CD14-positive monocyte (primary cell): Measurements from ENCODE around the gene FAM184A. TPM values are rescaled to one million over a fixed set of nuclear protein-coding genes. Genes with fewer than 3 reads are reported as not detected.

Source experiments
- DNase-seq, 3 donors: peaks; one replicate each; pipeline ENCODE4 v3.0.0-alpha.2; 2011 to 2022
- H2AFZ ChIP-seq: 2 replicates; pipeline ENCODE4 v1.6.0; 2012; ENCODE audit warnings: mild to moderate bottlenecking, low read depth, low read length, inconsistent platforms; ENCODE audit not compliant: insufficient read depth, poor library complexity, severe bottlenecking
- H3K27ac ChIP-seq, 2 donors: 1 replicate in 1 of 2; 2 replicates in 1 of 2; pipeline ENCODE4 v1.5.1; 2012 to 2013; ENCODE audit warnings: low read length in 2 of 2, control low read depth in 1 of 2, inconsistent platforms in 1 of 2, low read depth in 1 of 2, mild to moderate bottlenecking in 1 of 2
- H3K27me3 ChIP-seq, 2 donors: one replicate each; pipeline versions ENCODE4 v1.6.0 to v1.6.1; 2011 to 2013; ENCODE audit warnings: low read length in 2 of 2; ENCODE audit not compliant: control insufficient read depth in 2 of 2, insufficient read depth in 2 of 2
- H3K36me3 ChIP-seq, 2 donors: replicated peaks in 1 of 2; 1 replicate in 1 of 2; 2 replicates in 1 of 2; pipeline versions ENCODE4 v1.5.1 to v1.6.1; 2012 to 2013; ENCODE audit warnings: low read length in 2 of 2, control low read depth in 1 of 2, inconsistent platforms in 1 of 2, mild to moderate bottlenecking in 1 of 2; ENCODE audit not compliant: insufficient read depth in 2 of 2, control insufficient read depth in 1 of 2
- H3K4me1 ChIP-seq, 2 donors: 1 replicate in 1 of 2; 2 replicates in 1 of 2; pipeline versions ENCODE4 v1.5.1 to v1.6.1; 2012 to 2013; ENCODE audit warnings: low read length in 2 of 2, control low read depth in 1 of 2, inconsistent platforms in 1 of 2, mild to moderate bottlenecking in 1 of 2, moderate library complexity in 1 of 2; ENCODE audit not compliant: insufficient read depth in 2 of 2, control insufficient read depth in 1 of 2
- H3K4me2 ChIP-seq: replicated peaks from 2 replicates; pipeline ENCODE3; 2012; ENCODE audit warnings: low read length, moderate library complexity, mild to moderate bottlenecking; ENCODE audit not compliant: poor library complexity, severe bottlenecking; ENCODE audit errors: extremely low read depth
- H3K4me3 ChIP-seq, 3 experiments: fragments of 200-600 bp in 1 of 3; sonication (generic) in 1 of 3; replicated peaks in 1 of 3; 1 replicate in 2 of 3; 2 replicates in 1 of 3; pipeline ENCODE4 v1.5.1; 2011 to 2013; ENCODE audit warnings: low read length in 3 of 3, mild to moderate bottlenecking in 3 of 3, control low read depth in 2 of 3, low read depth in 2 of 3, inconsistent platforms in 1 of 3, moderate library complexity in 1 of 3
- H3K79me2 ChIP-seq: 2 replicates; pipeline ENCODE4 v1.6.0; 2012; ENCODE audit warnings: mild to moderate bottlenecking, control low read depth, inconsistent platforms, low read length, moderate library complexity; ENCODE audit not compliant: insufficient read depth
- H3K9ac ChIP-seq: 2 replicates; pipeline ENCODE4 v1.6.0; 2017; ENCODE audit warnings: low read length, mild to moderate bottlenecking; ENCODE audit not compliant: insufficient read depth, poor library complexity, severe bottlenecking
- H3K9me3 ChIP-seq, 2 donors: replicated peaks in 1 of 2; 1 replicate in 1 of 2; 2 replicates in 1 of 2; pipeline versions ENCODE4 v1.5.1 to v1.6.1; 2012 to 2013; ENCODE audit warnings: low read length in 2 of 2, control low read depth in 1 of 2; ENCODE audit not compliant: control insufficient read depth in 1 of 2, insufficient read depth in 1 of 2
- H4K20me1 ChIP-seq: 2 replicates; pipeline ENCODE4 v1.6.0; 2012; ENCODE audit warnings: mild to moderate bottlenecking, low read length, control low read depth, moderate library complexity; ENCODE audit not compliant: insufficient read depth
- H3K27ac Mint-ChIP-seq, 7 donors: one replicate each; pipeline ENCODE4 v1.8.0; 2020; ENCODE audit warnings: mild to moderate bottlenecking in 7 of 7, mixed read lengths in 7 of 7, moderate library complexity in 6 of 7, inconsistent platforms in 2 of 7
- H3K27me3 Mint-ChIP-seq, 3 donors: one replicate each; pipeline ENCODE4 v1.8.0; 2021 to 2022; ENCODE audit warnings: low read depth in 3 of 3, mild to moderate bottlenecking in 3 of 3, mixed read lengths in 3 of 3, moderate library complexity in 3 of 3, inconsistent platforms in 1 of 3
- H3K36me3 Mint-ChIP-seq, 2 donors: one replicate each; pipeline ENCODE4 v1.8.0; 2020; ENCODE audit warnings: mixed read lengths in 2 of 2, inconsistent platforms in 1 of 2, mild to moderate bottlenecking in 1 of 2
- H3K4me1 Mint-ChIP-seq: one replicate; pipeline ENCODE4 v1.8.0; 2020; ENCODE audit warnings: mild to moderate bottlenecking, mixed read lengths
- H3K4me3 Mint-ChIP-seq, 2 donors: one replicate each; pipeline ENCODE4 v1.8.0; 2020; ENCODE audit warnings: mild to moderate bottlenecking in 2 of 2, mixed read lengths in 2 of 2, moderate library complexity in 1 of 2
- H3K9me3 Mint-ChIP-seq, 7 donors: one replicate each; pipeline ENCODE4 v1.8.0; 2020 to 2022; ENCODE audit warnings: mixed read lengths in 7 of 7, mild to moderate bottlenecking in 6 of 7, moderate library complexity in 6 of 7, inconsistent platforms in 2 of 7
- WGBS: methylation state at CpG from one replicate; pipeline ENCODE4 v1.1.5; 2013; ENCODE audit warnings: missing lambda C conversion rate; ENCODE audit not compliant: insufficient coverage; 5-methylcytosine and 5-hydroxymethylcytosine counted together
- intact Hi-C, 2 donors: fragments of 100-400 bp; cut with micrococcal nuclease; formaldehyde crosslinking; loops; one replicate each; pipeline versions ENCODE4 v1.15.0 to v1.15.1; 2023
- polyA plus RNA-seq, 3 donors: library from polyadenylated mRNA; depleted of rRNA in 1 of 3; unstranded in 2 of 3; stranded (reverse) in 1 of 3; fragments of 300-500 nt in 2 of 3; fragments of >200 nt in 1 of 3; fragmentation: Illumina TruSeq in 2 of 3; gene quantifications; 1 replicate in 2 of 3; 2 replicates in 1 of 3; pipeline ENCODE4 v1.2.3, GENCODE V29; 2012 to 2021
- TF ChIP-seq, protein P1 (sequence below): fragments of 200-600 bp; IDR thresholded peaks from one replicate; pipeline ENCODE4 v1.8.0; 2022; ENCODE audit warnings: antibody characterized with exemption, mild to moderate bottlenecking

FAM184A gene
- polyA plus RNA-seq, 3 donors: not detected

DNA sequence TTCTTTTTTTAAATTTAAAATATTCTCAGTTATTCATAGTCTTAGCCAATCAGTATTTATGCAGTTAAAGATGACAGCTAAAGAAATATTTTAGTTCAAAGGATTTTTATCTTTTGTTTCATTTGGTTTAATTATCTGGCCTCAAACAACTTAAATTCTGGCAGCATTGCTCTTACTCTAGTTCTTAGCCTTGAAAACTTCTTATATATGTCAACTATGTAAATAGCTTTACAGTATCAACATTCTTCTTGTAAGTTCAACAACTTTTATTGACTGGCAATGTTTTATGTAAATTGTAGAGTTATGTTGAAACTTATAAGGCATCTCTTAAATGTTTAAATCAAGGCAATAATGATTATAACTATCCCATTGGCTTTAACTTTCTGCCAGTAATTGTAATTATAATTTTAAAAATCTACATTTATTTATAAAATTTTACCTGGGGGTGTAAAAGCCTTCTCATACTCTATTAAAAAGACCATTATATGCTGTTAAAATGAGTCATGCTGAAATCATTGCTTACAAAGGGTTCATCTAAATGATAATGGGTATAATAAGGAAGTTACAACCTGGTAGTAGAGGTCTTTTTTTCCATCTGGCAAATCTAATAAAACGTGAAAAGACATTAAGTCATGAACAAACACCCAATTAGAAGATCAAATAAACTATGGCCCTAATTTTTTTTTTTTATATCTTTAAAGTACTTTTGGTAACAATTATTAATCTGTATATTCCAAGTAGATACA lies 45.8 kb upstream of the FAM184A start:
- Histone ChIP-seq H3K9me3 (no peaks in the 10 kb centered on the region), H3K27ac (no peak overlapping the region), H3K4me3 (no peak overlapping the region), H3K9ac (no peak overlapping the region), H3K4me1 (peaks cover 34 to 36% of the 10 kb centered on the region in 2 donors), H3K4me2 (no peak overlapping the region), H2AFZ (no peak overlapping the region), H4K20me1 (no peaks in the 10 kb centered on the region), H3K27me3 (no peaks in the 10 kb centered on the region), H3K36me3 (no peaks in the 10 kb centered on the region), H3K79me2 (no peaks in the 10 kb centered on the region)
- Mint-ChIP-seq H3K9me3 (no peaks in the 10 kb centered on the region), H3K36me3 (no peaks in the 10 kb centered on the region), H3K27ac (no peak overlapping the region), H3K4me3 (no peak overlapping the region), H3K27me3 (peaks cover 0 to 3% (median 0%) of the 10 kb centered on the region in 3 donors), H3K4me1 (peaks cover 35% of the 10 kb centered on the region)
- TF ChIP-seq, protein P1, sequence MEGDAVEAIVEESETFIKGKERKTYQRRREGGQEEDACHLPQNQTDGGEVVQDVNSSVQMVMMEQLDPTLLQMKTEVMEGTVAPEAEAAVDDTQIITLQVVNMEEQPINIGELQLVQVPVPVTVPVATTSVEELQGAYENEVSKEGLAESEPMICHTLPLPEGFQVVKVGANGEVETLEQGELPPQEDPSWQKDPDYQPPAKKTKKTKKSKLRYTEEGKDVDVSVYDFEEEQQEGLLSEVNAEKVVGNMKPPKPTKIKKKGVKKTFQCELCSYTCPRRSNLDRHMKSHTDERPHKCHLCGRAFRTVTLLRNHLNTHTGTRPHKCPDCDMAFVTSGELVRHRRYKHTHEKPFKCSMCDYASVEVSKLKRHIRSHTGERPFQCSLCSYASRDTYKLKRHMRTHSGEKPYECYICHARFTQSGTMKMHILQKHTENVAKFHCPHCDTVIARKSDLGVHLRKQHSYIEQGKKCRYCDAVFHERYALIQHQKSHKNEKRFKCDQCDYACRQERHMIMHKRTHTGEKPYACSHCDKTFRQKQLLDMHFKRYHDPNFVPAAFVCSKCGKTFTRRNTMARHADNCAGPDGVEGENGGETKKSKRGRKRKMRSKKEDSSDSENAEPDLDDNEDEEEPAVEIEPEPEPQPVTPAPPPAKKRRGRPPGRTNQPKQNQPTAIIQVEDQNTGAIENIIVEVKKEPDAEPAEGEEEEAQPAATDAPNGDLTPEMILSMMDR: no peak
- intact Hi-C loops: loop anchor here in 1 of 2 donors (10.0 kb wide), 1 partner anchor 61 kb away; no protein-coding TSS in a partner anchor
- WGBS: no CpG with 5 or more reads among the region's 1 CpG
- DNase-seq: no peak

DNA sequence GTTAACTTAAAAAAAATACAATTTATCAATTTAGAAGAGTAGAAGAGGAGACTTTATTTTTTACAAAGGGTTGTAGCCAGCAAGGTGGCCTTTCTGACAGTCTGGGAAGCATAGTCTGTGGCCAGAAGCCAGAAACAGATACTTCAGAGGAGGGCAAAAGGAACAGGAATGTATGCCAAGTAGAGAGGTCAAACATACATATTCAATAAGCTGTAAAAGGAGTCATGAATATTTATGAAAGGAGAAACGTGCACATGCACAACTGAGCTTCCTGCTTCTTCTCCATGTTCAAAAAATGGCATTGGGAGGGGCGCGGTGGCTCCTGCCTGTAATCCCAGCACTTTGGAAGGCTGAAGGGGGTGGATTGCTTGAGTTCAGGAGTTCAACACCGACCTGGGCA lies 43.9 kb upstream of the FAM184A start:
- peak overlapping the region; percentile 34 for H2AFZ ChIP-seq
- TF ChIP-seq, protein P1: no peak
- no peaks in the 10 kb centered on the region for H3K36me3 ChIP-seq
- no peak for DNase-seq
- H3K9me3 ChIP-seq: no peaks in the 10 kb centered on the region
- no peaks in the 10 kb centered on the region for H3K36me3 Mint-ChIP-seq
- H3K4me2 ChIP-seq: no peak overlapping the region
- WGBS: no CpG with 5 or more reads among the region's 4 CpGs
- peaks cover 33 to 36% of the 10 kb centered on the region in 2 donors for H3K4me1 ChIP-seq
- H3K9me3 Mint-ChIP-seq: no peaks in the 10 kb centered on the region
- H3K9ac ChIP-seq: no peak overlapping the region
- H3K27ac Mint-ChIP-seq: peak overlapping the region in 1 of 7 donors; percentile 74
- H3K4me3 ChIP-seq: no peak overlapping the region
- H3K4me1 Mint-ChIP-seq: peaks cover 35% of the 10 kb centered on the region
- H3K27ac ChIP-seq: peak overlapping the region in 1 of 2 donors; percentile 20
- peaks cover 0 to 3% (median 0%) of the 10 kb centered on the region in 3 donors for H3K27me3 Mint-ChIP-seq
- intact Hi-C loops: loop anchor here in 1 of 2 donors (10.0 kb wide), 1 partner anchor 62 kb away; no protein-coding TSS in a partner anchor
- no peaks in the 10 kb centered on the region for H4K20me1 ChIP-seq
- H3K79me2 ChIP-seq: no peaks in the 10 kb centered on the region
- no peaks in the 10 kb centered on the region for H3K27me3 ChIP-seq
- no peak overlapping the region for H3K4me3 Mint-ChIP-seq
